ENCODE measurements around the gene COL21A1. TPM values are rescaled to one million over a fixed set of nuclear protein-coding genes. Genes with fewer than 3 reads are reported as not detected.
"Not testable (repeated sequence)": the region's sequence is repeated elsewhere in the genome, so short reads cannot be mapped to it uniquely, and the experiment has no call there.

COL21A1 gene
- total RNA-seq, 1 donor, result not detected

DNA sequence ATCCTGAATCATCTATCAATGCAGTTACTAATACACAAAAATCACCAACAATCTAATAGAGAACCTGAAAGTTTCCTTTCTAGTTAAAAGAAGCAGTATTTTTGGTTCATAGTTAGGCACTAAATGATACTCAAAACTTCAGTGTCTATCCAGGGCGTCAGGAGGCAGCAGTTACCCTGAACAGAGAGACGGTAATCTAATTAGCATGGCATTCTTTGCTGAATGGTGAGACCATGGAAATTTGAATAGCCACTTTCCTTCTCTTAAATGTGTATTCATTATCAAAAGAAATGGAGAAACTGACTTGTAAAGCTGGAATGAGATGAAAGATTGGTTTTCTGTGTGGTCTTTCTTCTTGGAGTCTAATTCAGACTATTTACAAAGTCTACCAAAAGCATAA is 225.4 kb downstream of the COL21A1 start:
- Histone ChIP-seq H3K9me3 (ENCODE audit: low read depth, low read length) (no peaks in the 10 kb centered on the region), H3K4me3 (ENCODE audit: low read length) (no peak overlapping the region), H3K27me3 (ENCODE audit: insufficient read depth, low read length) (no peaks in the 10 kb centered on the region), H3K4me1 (ENCODE audit: insufficient read depth, low read length) (no peaks in the 10 kb centered on the region)

- Histone ChIP-seq H3K4me1 (ENCODE audit: insufficient read depth, low read length) (no peaks in the 10 kb centered on the region), H3K4me3 (ENCODE audit: low read length) (no peak overlapping the region), H3K9me3 (ENCODE audit: low read depth, low read length) (no peaks in the 10 kb centered on the region), H3K27me3 (ENCODE audit: insufficient read depth, low read length) (no peaks in the 10 kb centered on the region)
Measured at GRCh38 chr6:56019973-56020372, 227.4 kb downstream of the COL21A1 start.

DNA sequence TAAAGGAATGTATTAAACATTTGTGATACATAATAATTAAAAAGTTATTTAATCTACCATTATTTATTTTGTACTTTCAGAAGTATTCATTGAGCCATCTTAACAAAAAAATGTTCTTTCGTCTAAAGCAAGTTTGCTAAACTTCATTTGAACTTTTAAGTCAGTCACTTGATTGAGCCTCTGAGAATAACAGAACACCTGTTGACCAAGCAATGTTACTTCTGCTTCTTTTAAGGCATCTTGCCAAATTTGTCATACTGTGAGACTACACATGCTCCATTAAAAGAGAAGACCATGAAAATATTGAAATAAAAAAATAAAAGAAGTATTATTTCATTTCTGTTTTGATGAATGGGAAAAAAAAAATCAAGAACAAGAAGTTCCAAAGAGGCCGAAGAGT is 230.2 kb downstream of the COL21A1 start:
- H3K4me3 ChIP-seq (ENCODE audit: low read length), result no peak overlapping the region
- no peaks in the 10 kb centered on the region for H3K9me3 ChIP-seq (ENCODE audit: low read depth, low read length)

GRCh38 chr6:56014039-56014438 is 233.3 kb downstream of the COL21A1 start:
- not testable (repeated sequence) for H3K4me3 ChIP-seq (ENCODE audit: low read length); H3K27me3 ChIP-seq (ENCODE audit: insufficient read depth, low read length); H3K4me1 ChIP-seq (ENCODE audit: insufficient read depth, low read length); H3K9me3 ChIP-seq (ENCODE audit: low read depth, low read length)

More for the DNA sequence above, 230.2 kb downstream of the COL21A1 start:
- Histone ChIP-seq H3K27me3 (ENCODE audit: insufficient read depth, low read length) (no peaks in the 10 kb centered on the region), H3K4me1 (ENCODE audit: insufficient read depth, low read length) (no peaks in the 10 kb centered on the region)

- Histone ChIP-seq H3K4me3 (ENCODE audit: low read length) (no peak overlapping the region), H3K4me1 (ENCODE audit: insufficient read depth, low read length) (no peaks in the 10 kb centered on the region), H3K27me3 (ENCODE audit: insufficient read depth, low read length) (no peaks in the 10 kb centered on the region), H3K9me3 (ENCODE audit: low read depth, low read length) (peaks cover 4% of the 10 kb centered on the region)
Measured at GRCh38 chr6:56009636-56010035, 237.7 kb downstream of the COL21A1 start.
